Effector memory CD8-positive, alpha-beta T cell (primary cell): ENCODE results near the gene PEX10.

Experiments used
- ATAC-seq: fragments of 150-1000 bp; cut with Tn5 transposase; replicated peaks from 2 replicates; pipeline ENCODE4 v1.10.0; 2021; ENCODE audit warnings: mild to moderate bottlenecking, moderate library complexity
- DNase-seq, 3 experiments: peaks; one replicate each; pipeline ENCODE4 v3.0.0; 2021
- H3K27ac Mint-ChIP-seq, 2 donors: one replicate each; pipeline ENCODE4 v1.8.0; 2022; ENCODE audit warnings: mild to moderate bottlenecking in 2 of 2, mixed read lengths in 2 of 2, moderate library complexity in 2 of 2
- H3K27me3 Mint-ChIP-seq, 2 donors: one replicate each; pipeline ENCODE4 v1.8.0; 2022; ENCODE audit warnings: mixed read lengths in 2 of 2
- H3K36me3 Mint-ChIP-seq: one replicate; pipeline ENCODE4 v1.8.0; 2022; ENCODE audit warnings: mild to moderate bottlenecking, moderate library complexity, mixed read lengths; ENCODE audit not compliant: insufficient read depth
- H3K4me1 Mint-ChIP-seq, 2 donors: one replicate each; pipeline ENCODE4 v1.8.0; 2022; ENCODE audit warnings: low read depth in 2 of 2, mixed read lengths in 2 of 2
- H3K4me3 Mint-ChIP-seq, 2 donors: one replicate each; pipeline ENCODE4 v1.8.0; 2022; ENCODE audit warnings: mild to moderate bottlenecking in 2 of 2, mixed read lengths in 2 of 2, moderate library complexity in 2 of 2
- H3K9me3 Mint-ChIP-seq, 2 donors: one replicate each; pipeline ENCODE4 v1.8.0; 2022; ENCODE audit warnings: mixed read lengths in 2 of 2

Gene PEX10

DNA sequence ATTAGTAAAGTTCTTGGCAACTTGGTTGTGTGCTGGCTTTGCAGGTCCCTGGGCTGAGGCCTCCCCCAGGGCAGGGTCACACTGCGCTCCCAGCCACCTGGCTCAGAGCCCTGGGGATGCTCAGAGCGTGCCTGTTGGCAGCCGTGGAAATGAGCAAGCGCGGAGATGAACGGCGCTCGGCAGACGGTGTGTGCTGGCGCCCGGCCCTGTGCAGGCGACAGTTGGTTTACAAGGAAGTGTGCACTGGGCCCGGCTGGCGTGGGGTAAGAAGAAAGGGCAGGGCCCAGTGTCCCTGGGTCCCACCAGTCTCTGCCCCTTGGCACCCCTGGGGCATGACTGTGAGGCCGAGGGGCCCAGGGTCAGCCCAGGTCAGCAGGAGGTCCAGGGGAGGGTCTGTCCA lies 25.7 kb upstream of the PEX10 start:
- H3K9me3 Mint-ChIP-seq, result no peaks in the 10 kb centered on the region
- H3K27ac Mint-ChIP-seq, result no peak overlapping the region
- DNase-seq, result no peak
- peaks cover 5 to 11% of the 10 kb centered on the region in 2 donors for H3K4me1 Mint-ChIP-seq
- no peak overlapping the region for H3K4me3 Mint-ChIP-seq
- no peak for ATAC-seq
- no peaks in the 10 kb centered on the region for H3K36me3 Mint-ChIP-seq
- H3K27me3 Mint-ChIP-seq, result peaks cover 0 to 11% of the 10 kb centered on the region in 2 donors

DNA sequence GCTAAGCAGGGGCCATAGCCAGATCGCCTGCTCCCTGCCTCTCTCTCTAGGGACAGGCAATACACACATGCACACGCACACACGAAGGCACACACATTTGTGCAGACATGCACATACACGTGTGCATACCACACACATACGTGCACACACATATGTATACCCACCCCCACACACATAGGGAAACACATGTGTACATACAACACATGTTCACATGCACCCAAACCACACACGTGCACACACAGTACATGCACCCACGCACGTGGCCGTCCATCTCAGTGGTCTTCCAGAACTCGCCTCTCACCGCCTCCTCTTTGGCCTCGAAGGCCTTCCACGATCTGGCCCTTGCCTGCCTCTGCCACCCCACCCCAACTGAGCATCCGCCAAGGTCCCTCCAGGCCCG lies 25.3 kb upstream of the PEX10 start:
- peaks cover 0 to 7% of the 10 kb centered on the region in 2 donors for H3K27me3 Mint-ChIP-seq
- peaks cover 3 to 8% of the 10 kb centered on the region in 2 donors for H3K4me1 Mint-ChIP-seq
- no peak overlapping the region for H3K4me3 Mint-ChIP-seq
- no peaks in the 10 kb centered on the region for H3K9me3 Mint-ChIP-seq
- peaks cover 3% of the 10 kb centered on the region for H3K36me3 Mint-ChIP-seq
- ATAC-seq, result no peak
- H3K27ac Mint-ChIP-seq, result peak overlapping the region in 1 of 2 donors; percentile 61
- DNase-seq, result no peak

DNA sequence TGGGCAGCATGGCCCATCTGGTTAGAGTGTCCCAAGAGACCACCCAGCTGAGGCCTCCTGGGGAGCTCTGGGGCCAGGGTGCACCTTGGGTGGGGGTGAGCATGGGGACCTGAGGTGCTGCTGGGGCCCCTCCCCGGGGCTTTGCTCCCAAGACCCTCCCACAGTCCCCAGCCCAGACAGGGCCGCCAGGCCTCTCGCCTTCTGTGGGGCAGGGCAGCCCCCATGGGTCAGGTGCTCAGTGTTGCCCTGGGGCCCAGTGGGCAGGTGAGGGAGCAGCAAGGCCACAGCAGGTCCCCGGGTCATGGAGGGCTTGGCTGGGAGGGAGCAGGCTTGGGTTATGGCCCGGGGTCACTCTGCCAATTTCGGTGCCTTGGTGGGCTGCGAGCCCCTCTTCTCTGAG lies 24.5 kb upstream of the PEX10 start:
- Mint-ChIP-seq H3K27ac (no peak overlapping the region), H3K9me3 (no peaks in the 10 kb centered on the region), H3K27me3 (no peaks in the 10 kb centered on the region), H3K4me3 (no peak overlapping the region), H3K36me3 (peaks cover 3% of the 10 kb centered on the region), H3K4me1 (peaks cover 3 to 8% of the 10 kb centered on the region in 2 donors)
- DNase-seq, result no peak
- no peak for ATAC-seq

DNA sequence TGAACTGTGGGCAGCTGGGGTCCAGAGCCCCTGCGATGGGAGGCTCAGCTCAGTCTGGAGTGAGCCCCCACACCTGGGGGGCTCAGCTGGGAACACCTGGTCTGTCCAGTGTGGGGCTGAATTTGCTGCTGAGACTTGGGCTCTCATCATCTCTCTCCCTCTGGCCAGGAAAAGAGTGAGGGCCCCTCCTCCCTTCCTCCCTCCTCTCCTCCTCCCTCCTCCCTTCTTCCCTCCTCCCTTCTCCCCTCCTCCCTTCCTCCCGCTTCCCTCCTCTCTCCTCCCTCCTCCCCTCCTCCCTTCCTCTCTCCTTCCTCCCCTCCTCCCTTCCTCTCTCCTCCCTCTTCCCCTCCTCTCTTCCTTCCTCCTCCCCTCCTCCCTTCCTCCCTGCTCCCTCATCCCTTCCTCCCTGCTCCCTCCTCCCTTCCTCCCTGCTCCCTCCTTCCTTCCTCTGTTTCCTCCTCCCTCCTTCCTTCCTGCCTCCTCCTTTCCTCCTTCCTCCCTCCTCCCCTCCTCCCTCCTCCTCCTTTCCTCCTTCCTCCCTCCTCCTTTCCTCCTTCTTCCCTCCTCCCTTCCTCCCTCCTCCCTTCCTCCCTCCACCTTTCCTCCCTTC lies 23.5 kb upstream of the PEX10 start:
- Mint-ChIP-seq H3K36me3 (peaks cover 3% of the 10 kb centered on the region), H3K27me3 (no peaks in the 10 kb centered on the region), H3K9me3 (no peaks in the 10 kb centered on the region), H3K4me1 (peaks cover 3 to 8% of the 10 kb centered on the region in 2 donors), H3K27ac (no peak overlapping the region), H3K4me3 (no peak overlapping the region)
- DNase-seq (no peak), ATAC-seq (no peak)

DNA sequence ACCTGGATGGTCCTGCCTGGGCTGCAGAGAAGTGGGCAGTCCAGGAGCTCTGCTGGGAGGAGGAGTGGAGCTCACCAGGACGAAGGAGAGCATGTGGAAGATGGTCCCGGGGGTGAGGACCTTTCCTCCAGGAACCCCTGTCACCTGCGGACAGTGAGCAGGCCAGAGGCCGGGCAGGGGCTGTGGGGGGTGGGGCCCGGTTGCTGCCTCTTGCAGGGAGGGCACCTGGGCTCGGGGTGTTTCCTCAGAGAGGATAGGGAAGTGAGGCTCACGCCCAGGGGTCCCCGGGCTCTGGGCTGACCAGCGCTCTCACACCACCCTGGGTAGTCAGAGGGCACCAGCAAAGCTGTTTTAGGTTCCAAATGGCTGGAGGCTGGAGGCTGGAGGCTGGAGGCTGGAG lies 22.7 kb upstream of the PEX10 start:
- H3K36me3 Mint-ChIP-seq, result peaks cover 3% of the 10 kb centered on the region
- ATAC-seq (no peak), DNase-seq (no peak)
- no peak overlapping the region for H3K27ac Mint-ChIP-seq
- H3K4me1 Mint-ChIP-seq, result peaks cover 3 to 8% of the 10 kb centered on the region in 2 donors
- no peak overlapping the region for H3K4me3 Mint-ChIP-seq
- H3K9me3 Mint-ChIP-seq, result no peaks in the 10 kb centered on the region
- no peaks in the 10 kb centered on the region for H3K27me3 Mint-ChIP-seq

DNA sequence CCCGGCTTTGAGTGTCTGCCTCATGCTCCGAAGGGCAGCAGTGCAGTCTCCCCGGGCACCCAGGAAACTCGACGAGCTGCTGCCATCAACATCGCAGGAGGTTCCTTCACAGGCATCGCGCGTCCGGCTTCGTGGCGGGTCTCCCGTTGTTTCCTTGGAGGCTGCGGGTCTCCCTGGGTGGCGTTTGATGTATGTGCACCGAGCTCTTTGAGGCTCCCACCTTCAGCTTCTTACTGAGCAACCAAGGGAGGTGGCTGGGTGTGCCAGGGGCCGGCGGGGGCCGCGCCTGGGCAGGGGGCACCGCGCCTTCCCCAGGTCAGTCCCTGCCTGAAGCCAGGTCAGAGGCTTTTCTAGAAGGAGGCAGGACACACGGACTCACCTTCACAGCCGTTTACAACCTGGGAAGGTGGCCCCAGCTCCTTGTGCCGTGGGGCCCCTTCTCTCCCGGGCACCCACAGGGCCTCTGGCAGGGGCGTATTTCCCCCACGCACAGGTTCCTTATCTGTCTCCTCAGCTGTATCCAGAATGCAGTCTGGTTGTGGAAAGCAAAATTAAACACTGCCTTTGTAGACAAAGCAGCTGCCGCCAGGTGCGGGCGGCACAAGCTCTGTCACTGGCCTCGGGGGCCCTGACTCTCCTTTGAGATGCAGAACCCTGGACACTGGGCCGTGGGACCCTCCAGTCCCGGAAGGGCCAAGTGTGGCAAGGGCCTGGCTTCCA lies 21.7 kb upstream of the PEX10 start:
- Mint-ChIP-seq H3K36me3 (peaks cover 3% of the 10 kb centered on the region), H3K4me3 (no peak overlapping the region), H3K27ac (no peak overlapping the region), H3K4me1 (peaks cover 7 to 10% of the 10 kb centered on the region in 2 donors), H3K27me3 (no peaks in the 10 kb centered on the region), H3K9me3 (no peaks in the 10 kb centered on the region)
- DNase-seq (no peak), ATAC-seq (no peak)

DNA sequence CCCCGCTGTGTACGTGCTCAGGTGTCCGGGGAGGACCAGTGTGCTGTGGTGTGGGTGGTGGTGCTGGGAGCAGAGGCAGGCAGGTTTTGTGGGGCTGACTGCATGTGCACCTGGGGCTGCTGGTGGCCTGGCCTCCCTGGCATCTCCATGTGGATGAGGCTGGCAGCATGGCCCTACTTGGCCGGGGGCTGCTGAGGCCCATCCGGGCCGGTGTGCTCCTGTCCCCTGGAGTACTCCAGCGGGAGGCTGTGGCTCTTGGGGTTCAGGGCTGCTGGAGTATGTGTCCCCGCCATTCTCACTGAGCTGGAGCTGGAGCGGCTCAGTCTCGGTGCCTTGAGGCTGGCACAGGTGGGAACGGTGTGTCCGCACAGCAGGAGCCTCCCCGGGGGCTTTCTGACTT lies 20.8 kb upstream of the PEX10 start:
- H3K4me1 Mint-ChIP-seq, result peaks cover 7 to 13% of the 10 kb centered on the region in 2 donors
- H3K27ac Mint-ChIP-seq, result no peak overlapping the region
- no peak overlapping the region for H3K4me3 Mint-ChIP-seq
- peaks cover 3% of the 10 kb centered on the region for H3K36me3 Mint-ChIP-seq
- DNase-seq (no peak), ATAC-seq (no peak)
- H3K9me3 Mint-ChIP-seq, result no peaks in the 10 kb centered on the region
- no peaks in the 10 kb centered on the region for H3K27me3 Mint-ChIP-seq

DNA sequence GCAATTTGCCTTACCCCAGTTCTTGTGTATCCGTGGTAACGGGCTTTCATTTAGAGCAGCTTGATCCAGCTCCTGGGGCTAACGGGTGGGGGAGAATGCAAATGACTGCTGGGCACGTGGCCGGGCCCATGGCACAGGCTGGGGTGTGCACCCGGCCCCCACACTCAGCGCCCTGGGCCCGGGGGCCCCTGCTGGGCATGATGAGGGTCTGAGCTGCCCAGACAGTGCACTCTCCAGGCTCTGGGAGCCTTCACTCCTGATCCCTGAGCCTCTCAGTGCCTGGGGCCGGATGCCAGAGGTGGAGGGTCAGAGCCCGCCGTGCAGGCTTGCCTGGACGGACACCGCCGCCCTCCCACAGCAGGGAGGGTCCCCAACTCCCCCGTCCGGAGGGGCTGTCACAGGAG lies 20.1 kb upstream of the PEX10 start:
- no peaks in the 10 kb centered on the region for H3K27me3 Mint-ChIP-seq
- no peak overlapping the region for H3K4me3 Mint-ChIP-seq
- peaks cover 5 to 6% of the 10 kb centered on the region in 2 donors for H3K4me1 Mint-ChIP-seq
- H3K27ac Mint-ChIP-seq, result no peak overlapping the region
- peaks cover 3% of the 10 kb centered on the region for H3K36me3 Mint-ChIP-seq
- H3K9me3 Mint-ChIP-seq, result no peaks in the 10 kb centered on the region
- no peak for ATAC-seq
- no peak for DNase-seq

DNA sequence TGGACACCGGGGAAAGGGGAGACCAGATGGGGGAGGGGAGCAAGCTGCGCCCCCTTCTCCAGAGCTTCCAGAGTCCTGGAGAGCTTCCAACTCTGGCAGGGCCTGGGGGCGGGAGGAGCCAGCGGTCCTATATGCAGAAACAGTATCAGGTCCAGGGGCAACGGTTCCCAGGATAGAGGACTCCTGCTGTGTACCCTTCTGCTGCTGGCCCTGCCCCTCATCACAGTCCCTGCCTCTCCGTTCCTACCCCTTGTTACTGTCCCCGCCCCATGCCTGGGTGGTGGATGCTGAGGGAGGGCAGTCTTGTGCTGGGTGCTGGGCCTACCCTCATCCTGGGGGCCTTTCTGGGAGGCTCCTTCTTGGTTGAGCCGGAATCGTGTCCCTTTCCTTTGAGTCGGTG lies 19.2 kb upstream of the PEX10 start:
- H3K27me3 Mint-ChIP-seq, result no peaks in the 10 kb centered on the region
- peaks cover 5% of the 10 kb centered on the region in 2 donors for H3K4me1 Mint-ChIP-seq
- H3K27ac Mint-ChIP-seq, result no peak overlapping the region
- H3K36me3 Mint-ChIP-seq, result peaks cover 3% of the 10 kb centered on the region
- DNase-seq (no peak), ATAC-seq (no peak)
- H3K4me3 Mint-ChIP-seq, result no peak overlapping the region
- H3K9me3 Mint-ChIP-seq, result no peaks in the 10 kb centered on the region

DNA sequence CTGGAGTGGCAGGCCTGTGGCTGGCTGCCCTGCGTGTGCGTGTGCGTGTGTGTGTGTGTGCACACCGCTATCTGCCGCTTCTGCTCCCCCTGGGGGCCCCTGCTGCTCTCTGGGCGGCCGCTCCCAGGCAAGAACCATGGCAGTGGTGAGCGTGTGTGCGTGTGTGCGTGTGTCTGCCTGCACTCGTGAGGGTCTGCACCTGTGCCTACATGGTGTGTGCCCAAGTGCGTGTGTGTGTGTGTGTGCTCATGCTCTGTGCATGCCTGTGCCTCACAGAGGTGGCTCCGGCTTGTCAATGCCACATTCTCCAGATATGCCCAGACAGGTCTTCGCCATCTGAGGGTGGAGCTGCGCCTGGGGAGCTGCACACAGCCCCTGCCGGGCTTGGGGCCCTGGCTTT lies 18.7 kb upstream of the PEX10 start:
- no peak overlapping the region for H3K27ac Mint-ChIP-seq
- peaks cover 5% of the 10 kb centered on the region in 2 donors for H3K4me1 Mint-ChIP-seq
- H3K4me3 Mint-ChIP-seq, result no peak overlapping the region
- no peaks in the 10 kb centered on the region for H3K27me3 Mint-ChIP-seq
- H3K36me3 Mint-ChIP-seq, result peaks cover 3% of the 10 kb centered on the region
- no peaks in the 10 kb centered on the region for H3K9me3 Mint-ChIP-seq
- no peak for ATAC-seq
- no peak for DNase-seq

DNA sequence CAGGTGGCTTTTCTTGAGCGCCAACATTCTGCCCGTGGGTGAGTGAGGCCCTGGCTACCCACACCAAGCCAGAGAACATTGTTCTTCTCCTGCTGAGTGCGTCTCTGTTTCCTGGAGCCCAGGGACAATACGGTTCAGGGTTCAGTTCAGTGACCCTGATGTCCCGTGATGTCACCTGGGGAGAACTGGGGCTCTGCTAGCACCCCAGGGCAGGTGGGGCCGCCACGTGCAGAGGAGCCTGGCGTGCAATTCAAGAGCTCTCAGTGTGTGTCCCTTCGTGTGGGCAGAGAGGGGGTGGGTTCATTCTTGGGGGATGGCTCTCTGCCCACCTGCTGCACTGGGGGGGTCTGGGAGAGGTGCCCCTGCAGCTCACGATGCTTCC lies 18.2 kb upstream of the PEX10 start:
- H3K4me1 Mint-ChIP-seq, result peaks cover 5% of the 10 kb centered on the region in 2 donors

DNA sequence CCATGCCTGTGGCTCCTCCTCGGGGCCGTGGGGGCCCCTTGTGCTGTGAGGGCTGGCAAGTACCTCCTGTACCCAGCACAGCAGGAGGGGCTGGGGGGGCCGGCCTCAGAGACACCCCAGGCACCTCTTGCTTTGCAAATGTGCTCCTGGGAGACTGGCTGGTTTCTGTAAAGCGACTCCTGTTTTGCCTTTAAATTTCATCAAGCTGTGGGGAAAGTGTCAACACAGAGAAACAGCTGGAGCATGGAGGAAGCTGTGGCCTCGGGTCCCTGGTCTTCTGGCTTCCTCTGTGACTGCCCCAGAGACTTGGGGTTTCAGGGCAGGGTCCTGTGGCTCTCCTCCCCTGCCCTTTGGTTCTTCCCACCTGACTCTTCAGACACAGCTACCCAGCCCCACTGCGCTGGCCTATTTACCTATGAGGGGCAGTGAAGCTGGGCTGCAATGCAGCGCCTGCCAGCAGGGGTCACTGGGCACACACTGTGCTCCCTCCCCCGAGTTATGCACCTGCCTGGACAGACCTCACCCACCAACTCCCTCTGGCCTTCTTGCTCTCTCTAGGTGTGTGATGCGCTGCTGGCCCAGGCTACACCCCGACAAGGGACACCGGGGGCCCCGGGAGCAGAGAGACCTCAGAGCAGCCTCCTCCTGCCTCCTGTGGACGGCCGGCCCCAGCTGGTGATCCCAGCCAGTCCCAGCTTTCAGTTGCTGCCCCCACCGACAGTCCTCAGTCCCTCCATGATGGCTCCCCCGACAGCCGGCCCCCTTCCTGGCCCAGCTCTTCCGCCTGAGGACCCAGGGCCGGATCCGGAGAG lies 17.6 kb upstream of the PEX10 start:
- ATAC-seq (no peak), DNase-seq (no peak)
- Mint-ChIP-seq H3K27me3 (no peaks in the 10 kb centered on the region), H3K27ac (peak overlapping the region in 1 of 2 donors; percentile 25), H3K9me3 (no peaks in the 10 kb centered on the region), H3K36me3 (peaks cover 3% of the 10 kb centered on the region), H3K4me3 (no peak overlapping the region), H3K4me1 (peaks cover 5% of the 10 kb centered on the region in 2 donors)

More for the DNA sequence above, 18.2 kb upstream of the PEX10 start:
- DNase-seq (no peak), ATAC-seq (no peak)
- no peaks in the 10 kb centered on the region for H3K9me3 Mint-ChIP-seq
- peak overlapping the region in 1 of 2 donors; percentile 25 for H3K27ac Mint-ChIP-seq
- H3K36me3 Mint-ChIP-seq, result peaks cover 3% of the 10 kb centered on the region
- no peak overlapping the region for H3K4me3 Mint-ChIP-seq
- no peaks in the 10 kb centered on the region for H3K27me3 Mint-ChIP-seq

DNA sequence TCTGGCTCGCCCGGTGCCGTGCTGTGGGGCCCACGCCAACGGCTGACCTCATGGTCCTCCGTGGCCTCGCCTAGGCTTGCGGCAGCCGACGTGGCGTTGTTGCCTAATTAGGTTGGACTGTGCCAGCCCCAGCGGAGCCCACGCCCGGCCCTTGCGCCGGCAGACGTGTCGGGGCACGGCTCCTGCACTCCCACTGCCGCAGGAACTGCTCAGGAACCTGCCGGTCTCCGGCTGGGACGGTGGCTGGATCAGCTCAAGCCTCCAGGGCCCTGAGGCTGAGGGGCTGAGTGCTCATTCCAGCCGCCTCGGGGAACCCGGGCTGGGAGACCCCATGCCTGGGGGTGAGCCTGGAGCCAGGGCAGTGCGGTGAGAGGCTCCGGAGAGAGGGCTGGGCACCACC lies 16.1 kb upstream of the PEX10 start:
- H3K4me1 Mint-ChIP-seq, result peaks cover 4 to 5% of the 10 kb centered on the region in 2 donors
- no peaks in the 10 kb centered on the region for H3K9me3 Mint-ChIP-seq
- peaks cover 3% of the 10 kb centered on the region for H3K36me3 Mint-ChIP-seq
- H3K4me3 Mint-ChIP-seq, result no peak overlapping the region
- no peak overlapping the region for H3K27ac Mint-ChIP-seq
- DNase-seq (no peak), ATAC-seq (no peak)
- H3K27me3 Mint-ChIP-seq, result no peaks in the 10 kb centered on the region

DNA sequence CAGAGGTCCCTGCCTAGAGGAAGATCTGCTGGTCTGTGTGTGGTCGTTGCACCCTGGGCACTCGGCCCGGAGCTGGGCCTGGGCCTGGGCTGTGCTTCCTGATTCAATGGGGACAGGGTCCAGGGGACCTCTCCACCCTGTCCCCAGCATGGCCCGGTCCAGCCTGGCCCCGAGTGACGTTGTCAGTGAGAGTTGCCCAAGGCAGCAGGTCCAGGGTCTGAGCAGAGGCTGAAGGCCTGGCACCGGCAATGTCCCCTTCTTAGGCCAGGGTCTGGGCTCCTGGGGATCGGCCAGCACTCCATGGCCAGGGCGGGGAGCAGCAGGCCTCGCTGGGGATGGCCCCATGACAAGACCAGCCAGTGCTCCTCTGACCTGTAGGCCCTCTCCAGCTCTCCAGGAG lies 15.6 kb upstream of the PEX10 start:
- DNase-seq (no peak), ATAC-seq (no peak)
- peaks cover 4 to 5% of the 10 kb centered on the region in 2 donors for H3K4me1 Mint-ChIP-seq
- no peaks in the 10 kb centered on the region for H3K9me3 Mint-ChIP-seq
- H3K27ac Mint-ChIP-seq, result no peak overlapping the region
- peaks cover 3% of the 10 kb centered on the region for H3K36me3 Mint-ChIP-seq
- no peak overlapping the region for H3K4me3 Mint-ChIP-seq
- H3K27me3 Mint-ChIP-seq, result no peaks in the 10 kb centered on the region
